ENCODE data around the gene RAB1A.

DNA sequence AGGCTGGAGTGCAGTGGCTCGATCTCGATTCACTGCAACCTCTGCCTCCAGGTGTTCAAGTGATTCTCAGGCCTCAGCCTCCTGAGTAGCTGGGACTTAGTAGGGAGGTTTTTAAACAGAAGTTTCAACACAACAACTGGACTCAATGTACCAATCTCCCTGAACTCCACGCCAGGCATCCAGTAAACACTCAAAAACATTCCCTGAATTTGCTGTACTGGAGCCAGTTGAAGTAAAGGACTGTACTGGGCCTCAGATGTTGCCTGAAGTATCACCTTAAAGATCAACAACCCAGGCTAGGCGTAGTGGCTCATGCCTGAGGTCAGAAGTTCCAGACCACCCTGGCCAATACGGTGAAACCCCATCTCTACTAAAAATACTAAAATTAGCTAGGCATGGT is 22.4 kb downstream of the RAB1A start:
- no peak for TF ChIP-seq CTCF (IDR thresholded peaks at IDR 0.05)
- TF ChIP-seq POLR2A (IDR thresholded peaks at IDR 0.05), result no peak

Measured in esophagus squamous epithelium (tissue), 4 donors.